DND-41 (cell line): ENCODE data around the gene LSM7.
"Not testable (repeated sequence)": the region's sequence is repeated elsewhere in the genome, so short reads cannot be mapped to it uniquely, and the experiment has no call there.

Experiments
- ATAC-seq: fragments of 200-7000 bp; cut with Tn5 transposase; 3 replicates; pipeline ENCODE4 v1.9.1; 2021; ENCODE audit warnings: low read depth; ENCODE audit not compliant: insufficient read depth
- DNase-seq: peaks from one replicate; pipeline ENCODE4 v3.0.0-alpha.2; 2020
- H2AFZ ChIP-seq: 2 replicates; pipeline ENCODE4 v1.6.0; 2012; ENCODE audit warnings: low read depth, low read length
- H3K27ac ChIP-seq: 2 replicates; pipeline ENCODE4 v1.5.1; 2012; ENCODE audit warnings: low read length, inconsistent platforms
- H3K27me3 ChIP-seq: fragments of 200-600 bp; sonication (generic); 2 replicates; pipeline ENCODE4 v1.6.0; 2012; ENCODE audit warnings: low read length, mild to moderate bottlenecking, inconsistent platforms; ENCODE audit not compliant: insufficient read depth, poor library complexity
- H3K36me3 ChIP-seq: 2 replicates; pipeline ENCODE4 v1.5.1; 2012; ENCODE audit warnings: low read length, inconsistent platforms; ENCODE audit not compliant: insufficient read depth
- H3K4me1 ChIP-seq: 2 replicates; pipeline ENCODE4 v1.5.1; 2012; ENCODE audit warnings: mild to moderate bottlenecking, low read length; ENCODE audit not compliant: insufficient read depth
- H3K4me2 ChIP-seq: 2 replicates; pipeline ENCODE4 v1.6.0; 2012; ENCODE audit warnings: mild to moderate bottlenecking, moderate library complexity, low read length, inconsistent platforms; ENCODE audit not compliant: insufficient read depth
- H3K4me3 ChIP-seq, 2 experiments: fragments of 200-600 bp in 1 of 2; shearing (Covaris generic) in 1 of 2; 2 replicates each; pipeline ENCODE4 v1.5.1; 2012 to 2016; ENCODE audit warnings: inconsistent platforms in 2 of 2, low read length in 2 of 2, mild to moderate bottlenecking in 2 of 2, low read depth in 1 of 2, moderate library complexity in 1 of 2
- H3K79me2 ChIP-seq: 2 replicates; pipeline ENCODE4 v1.6.0; 2012; ENCODE audit warnings: low read length, inconsistent platforms; ENCODE audit not compliant: insufficient read depth
- H3K9ac ChIP-seq: 2 replicates; pipeline ENCODE4 v1.6.0; 2012; ENCODE audit warnings: low read depth, mild to moderate bottlenecking, inconsistent platforms, low read length, moderate library complexity
- H3K9me3 ChIP-seq: 2 replicates; pipeline ENCODE4 v1.5.1; 2012; ENCODE audit warnings: low read length, moderate library complexity, mild to moderate bottlenecking, inconsistent platforms; ENCODE audit not compliant: insufficient read depth, severe bottlenecking
- H4K20me1 ChIP-seq: 2 replicates; pipeline ENCODE4 v1.6.0; 2012; ENCODE audit warnings: low read length; ENCODE audit not compliant: insufficient read depth
- EZH2 ChIP-seq: IDR thresholded peaks from 3 replicates; pipeline ENCODE4 v1.6.1; 2012; ENCODE audit warnings: borderline replicate concordance, low read depth, mild to moderate bottlenecking, moderate library complexity, low read length, inconsistent platforms; ENCODE audit not compliant: severe bottlenecking
- TF ChIP-seq, protein P1 (sequence below): IDR thresholded peaks from 2 replicates; pipeline ENCODE4 v1.5.1; 2012; ENCODE audit warnings: borderline replicate concordance, low read length, moderate library complexity, mild to moderate bottlenecking; ENCODE audit not compliant: poor library complexity, severe bottlenecking; ENCODE audit errors: extremely low read depth

The LSM7 gene

DNA sequence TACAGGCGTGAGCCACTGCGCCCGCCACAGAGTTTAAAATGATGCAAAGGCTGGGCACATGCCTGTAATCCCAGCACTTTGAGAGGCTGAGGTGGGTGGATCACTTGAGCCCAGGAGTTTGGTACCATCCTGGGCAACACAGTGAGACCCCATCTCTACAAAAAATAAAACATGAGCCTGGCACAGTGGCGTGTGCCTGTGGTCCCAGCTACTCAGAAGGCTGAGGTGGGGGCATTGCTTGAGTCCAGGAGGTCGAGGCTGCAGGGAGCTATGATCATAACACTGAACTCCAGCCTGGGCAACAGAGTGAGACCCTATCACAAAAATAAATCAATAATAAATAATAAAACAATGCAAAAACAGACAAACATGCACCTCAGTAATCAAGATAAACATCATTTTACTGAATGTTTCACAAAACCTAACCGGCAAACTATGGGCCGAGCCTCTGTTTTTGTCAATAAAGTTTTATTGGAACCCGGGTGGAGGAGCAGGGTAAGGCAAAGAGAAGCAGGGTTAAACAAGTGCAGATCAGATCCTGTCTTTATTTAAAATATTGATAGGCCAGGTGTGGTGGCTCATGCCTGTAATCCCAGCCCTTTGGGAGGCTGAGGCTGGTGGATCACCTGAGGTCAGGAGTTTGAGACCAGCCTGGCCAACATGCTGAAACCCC, 44.4 kb downstream of the LSM7 start:
- no peaks in the 10 kb centered on the region for H3K9me3 ChIP-seq
- no peak for DNase-seq
- H3K79me2 ChIP-seq = no peaks in the 10 kb centered on the region
- no peak for ATAC-seq
- no peak for TF ChIP-seq EZH2
- TF ChIP-seq, protein P1, sequence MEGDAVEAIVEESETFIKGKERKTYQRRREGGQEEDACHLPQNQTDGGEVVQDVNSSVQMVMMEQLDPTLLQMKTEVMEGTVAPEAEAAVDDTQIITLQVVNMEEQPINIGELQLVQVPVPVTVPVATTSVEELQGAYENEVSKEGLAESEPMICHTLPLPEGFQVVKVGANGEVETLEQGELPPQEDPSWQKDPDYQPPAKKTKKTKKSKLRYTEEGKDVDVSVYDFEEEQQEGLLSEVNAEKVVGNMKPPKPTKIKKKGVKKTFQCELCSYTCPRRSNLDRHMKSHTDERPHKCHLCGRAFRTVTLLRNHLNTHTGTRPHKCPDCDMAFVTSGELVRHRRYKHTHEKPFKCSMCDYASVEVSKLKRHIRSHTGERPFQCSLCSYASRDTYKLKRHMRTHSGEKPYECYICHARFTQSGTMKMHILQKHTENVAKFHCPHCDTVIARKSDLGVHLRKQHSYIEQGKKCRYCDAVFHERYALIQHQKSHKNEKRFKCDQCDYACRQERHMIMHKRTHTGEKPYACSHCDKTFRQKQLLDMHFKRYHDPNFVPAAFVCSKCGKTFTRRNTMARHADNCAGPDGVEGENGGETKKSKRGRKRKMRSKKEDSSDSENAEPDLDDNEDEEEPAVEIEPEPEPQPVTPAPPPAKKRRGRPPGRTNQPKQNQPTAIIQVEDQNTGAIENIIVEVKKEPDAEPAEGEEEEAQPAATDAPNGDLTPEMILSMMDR = no peak
- no peaks in the 10 kb centered on the region for H3K36me3 ChIP-seq
- H3K4me3 ChIP-seq = no peak overlapping the region
- H3K27me3 ChIP-seq = no peaks in the 10 kb centered on the region
- no peak overlapping the region for H3K27ac ChIP-seq
- peaks cover 9% of the 10 kb centered on the region; the same call in 1 of the 2 replicates for H4K20me1 ChIP-seq
- no peak overlapping the region for H3K4me2 ChIP-seq
- no peaks in the 10 kb centered on the region for H3K4me1 ChIP-seq
- no peak overlapping the region for H3K9ac ChIP-seq
- no peak overlapping the region for H2AFZ ChIP-seq

DNA sequence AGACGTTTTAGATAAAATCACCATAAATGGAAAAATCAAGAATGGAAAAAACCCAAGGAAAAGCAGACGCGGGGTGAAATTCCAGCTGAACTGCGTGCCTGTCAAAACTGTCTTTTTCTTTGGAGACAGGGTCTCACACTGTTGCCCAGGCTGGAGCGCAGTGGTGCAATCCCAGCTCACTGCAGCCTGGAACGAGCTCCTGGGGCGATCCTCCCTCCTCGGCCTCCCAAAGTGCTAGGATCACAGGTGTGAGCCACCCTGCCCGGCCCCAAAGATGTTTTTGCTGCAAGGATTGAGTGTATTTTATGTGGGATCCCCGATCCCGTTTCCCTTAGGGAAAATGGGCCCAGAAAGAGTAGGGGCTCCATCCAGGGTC, 45.5 kb downstream of the LSM7 start:
- H4K20me1 ChIP-seq = peaks cover 2% of the 10 kb centered on the region; the same call in 1 of the 2 replicates
- no peaks in the 10 kb centered on the region for H3K36me3 ChIP-seq
- no peak overlapping the region for H2AFZ ChIP-seq
- no peak for DNase-seq
- H3K4me1 ChIP-seq = no peaks in the 10 kb centered on the region
- no peak overlapping the region for H3K9ac ChIP-seq
- no peaks in the 10 kb centered on the region for H3K9me3 ChIP-seq
- H3K4me3 ChIP-seq = no peak overlapping the region
- H3K4me2 ChIP-seq = no peak overlapping the region
- no peak overlapping the region for H3K27ac ChIP-seq
- ATAC-seq = no peak
- H3K27me3 ChIP-seq = no peaks in the 10 kb centered on the region
- no peaks in the 10 kb centered on the region for H3K79me2 ChIP-seq
- no peak for TF ChIP-seq EZH2
- TF ChIP-seq, protein P1 = no peak

DNA sequence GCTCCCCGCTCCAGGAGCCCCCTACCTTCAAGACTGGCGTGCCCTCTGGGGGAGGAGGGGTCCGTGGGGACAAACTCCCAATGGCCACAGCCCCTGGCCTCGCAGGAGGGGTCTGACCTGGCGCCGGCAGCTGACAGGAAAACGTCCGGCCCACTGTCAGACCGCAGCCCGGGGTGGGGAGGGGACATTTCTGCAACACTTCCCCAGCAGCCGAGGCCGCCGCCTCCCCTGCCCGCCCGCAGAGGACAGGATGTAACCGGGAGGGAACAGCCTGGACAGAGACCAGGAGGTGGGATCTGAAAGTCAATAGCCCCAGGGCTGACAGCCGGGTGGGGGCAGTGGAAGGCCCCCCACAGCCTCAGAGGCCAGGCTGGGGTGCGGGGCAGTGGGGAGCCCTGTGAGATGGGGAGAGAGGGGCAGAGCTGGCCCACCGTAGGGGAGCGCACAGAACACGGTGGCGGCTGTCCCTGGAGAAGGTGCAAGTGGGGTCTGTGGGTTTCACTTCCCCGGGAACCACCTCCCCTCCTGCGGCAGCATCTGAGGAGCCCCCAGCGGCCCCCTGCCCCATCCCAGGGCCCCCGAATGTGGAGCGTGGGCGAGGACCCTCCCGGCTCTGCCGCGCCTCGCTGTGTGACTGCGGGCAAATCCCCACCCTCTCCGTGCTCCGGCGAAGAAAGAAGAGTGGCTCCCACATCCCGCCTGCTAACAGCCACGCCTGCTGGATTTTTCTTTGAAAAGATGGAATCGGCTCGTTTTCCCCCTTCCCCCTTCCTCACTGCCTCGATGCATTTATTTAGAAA, 46.1 kb downstream of the LSM7 start, which contains the start of gene PEAK3:
Gene PEAK3 (minus strand): TSS at position 114 of the 800 bp plus-strand sequence. CDS start 1,244 bp downstream, outside the sequence.
- no peak within 1 kb of the TSS for H2AFZ ChIP-seq
- H3K4me3 ChIP-seq = no peak within 1 kb of the TSS
- H3K9me3 ChIP-seq = no peaks in the 10 kb centered on the region
- H3K4me1 ChIP-seq = no peaks in the 10 kb centered on the region
- TF ChIP-seq, protein P1 = no peak
- TF ChIP-seq EZH2 = no peak
- no peaks in the 10 kb centered on the region for H3K27me3 ChIP-seq
- no peak within 1 kb of the TSS for H3K4me2 ChIP-seq
- H3K36me3 ChIP-seq = no peaks in the 10 kb centered on the region
- H3K27ac ChIP-seq = no peak within 1 kb of the TSS
- no peak for DNase-seq
- peaks cover under 1% of the 10 kb centered on the region; the same call in 1 of the 2 replicates for H4K20me1 ChIP-seq
- H3K9ac ChIP-seq = no peak within 1 kb of the TSS
- ATAC-seq = no peak
- H3K79me2 ChIP-seq = no peaks in the 10 kb centered on the region

DNA sequence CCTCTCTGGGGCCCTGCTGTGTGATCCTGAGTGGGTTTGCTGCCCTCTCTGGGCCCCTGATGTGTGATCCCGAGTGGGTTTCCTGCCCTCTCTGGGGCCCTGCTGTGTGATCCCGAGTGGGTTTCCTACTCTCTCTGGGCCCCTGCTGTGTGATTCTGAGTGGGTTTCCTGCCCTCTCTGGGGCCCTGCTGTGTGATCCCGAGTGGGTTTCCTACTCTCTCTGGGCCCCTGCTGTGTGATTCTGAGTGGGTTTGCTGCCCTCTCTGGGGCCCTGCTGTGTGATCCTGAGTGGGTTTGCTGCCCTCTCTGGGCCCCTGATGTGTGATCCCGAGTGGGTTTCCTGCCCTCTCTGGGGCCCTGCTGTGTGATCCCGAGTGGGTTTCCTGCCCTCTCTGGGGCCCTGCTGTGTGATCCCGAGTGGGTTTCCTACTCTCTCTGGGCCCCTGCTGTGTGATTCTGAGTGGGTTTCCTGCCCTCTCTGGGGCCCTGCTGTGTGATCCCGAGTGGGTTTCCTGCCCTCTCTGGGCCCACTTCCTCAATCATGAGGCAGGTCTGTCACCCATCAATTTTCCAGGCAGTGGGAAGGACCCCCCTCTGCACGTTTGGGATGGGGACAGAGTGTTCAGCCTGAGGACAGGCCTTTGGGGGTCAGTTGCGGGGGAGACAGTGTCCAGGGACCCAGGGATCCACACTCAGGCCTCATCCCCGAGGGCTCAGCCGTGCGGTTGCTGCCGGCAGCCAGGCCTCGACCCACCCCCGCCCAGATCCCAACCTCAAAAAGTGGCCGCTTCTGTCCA, 46.9 kb downstream of the LSM7 start:
- H3K27ac ChIP-seq, H3K36me3 ChIP-seq, ATAC-seq, H3K9me3 ChIP-seq, H4K20me1 ChIP-seq, H3K79me2 ChIP-seq, DNase-seq, H3K27me3 ChIP-seq, H3K9ac ChIP-seq, H3K4me3 ChIP-seq, H3K4me1 ChIP-seq, H2AFZ ChIP-seq, H3K4me2 ChIP-seq: not testable (repeated sequence)
